AG04450 (cell line): Measurements from ENCODE around the gene EVX1. TPM values are rescaled to one million over a fixed set of nuclear protein-coding genes. Genes with fewer than 3 reads are reported as not detected.

Experiments
- CTCF ChIA-PET: fragments of 300-600, 350-600 bp; formaldehyde crosslinking; extraction: SDS; loops from one replicate; lab custom pipeline; 2022; ENCODE audit warnings: antibody characterized with exemption, inconsistent platforms; lab: Charles Lee
- POLR2A ChIA-PET: fragments of 350-600 bp; formaldehyde crosslinking; extraction: SDS; loops from one replicate; lab custom pipeline; 2021; ENCODE audit warnings: antibody characterized with exemption, inconsistent platforms; lab: Yijun Ruan, JAX
- DNase-seq: peaks from one replicate; pipeline ENCODE4 v3.0.0-alpha.2; 2011; ENCODE audit warnings: low read depth, low spot score
- H3K27ac ChIP-seq: one replicate; pipeline ENCODE4 v1.5.1; 2012; ENCODE audit warnings: low read depth, low read length, control low read depth
- H3K27me3 ChIP-seq: one replicate; pipeline ENCODE4 v1.6.0; 2012; ENCODE audit warnings: low read length; ENCODE audit not compliant: control insufficient read depth, insufficient read depth
- H3K4me3 ChIP-seq: 2 replicates; pipeline ENCODE4 v1.5.1; 2011; ENCODE audit warnings: mild to moderate bottlenecking, low read depth, low read length, control low read depth
- H3K9me3 ChIP-seq: 2 replicates; pipeline ENCODE4 v1.5.1; 2012; ENCODE audit warnings: low read length; ENCODE audit not compliant: control insufficient read depth, insufficient read depth
- CTCF ChIP-seq: IDR thresholded peaks from 2 replicates; pipeline ENCODE4 v1.5.1; 2011; ENCODE audit warnings: low read depth, low read length, control low read depth, inconsistent platforms
- polyA plus RNA-seq: library from polyadenylated mRNA; depleted of rRNA; stranded (reverse); fragments of >200 nt; gene quantifications from 2 replicates; pipeline ENCODE4 v1.2.3, GENCODE V29; 2011

EVX1 gene
- polyA plus RNA-seq, 1 experiment = not detected

GRCh38 chr7:27245798-27246691 lies 3.4 kb downstream of the EVX1 start:
- H3K4me3 ChIP-seq = no peak overlapping the region
- peaks cover 98% of the 10 kb centered on the region for H3K27me3 ChIP-seq
- no peak for TF ChIP-seq CTCF
- ChIA-PET CTCF (no interaction called here), POLR2A (no interaction called here)
- DNase-seq = no peak
- peaks cover 19% of the 10 kb centered on the region for H3K9me3 ChIP-seq
- no peak overlapping the region for H3K27ac ChIP-seq

- H3K4me3 ChIP-seq = no peak overlapping the region
- ChIA-PET POLR2A (no interaction called here), CTCF (interaction anchor here (0.6 kb wide), 1 partner anchor 301 kb away, joined by 5 read pairs; no protein-coding TSS in a partner anchor)
- H3K9me3 ChIP-seq = peaks cover 19% of the 10 kb centered on the region
- no peak overlapping the region for H3K27ac ChIP-seq
- no peak for TF ChIP-seq CTCF
- H3K27me3 ChIP-seq = peaks cover 98% of the 10 kb centered on the region
- no peak for DNase-seq
These were observed 4.4 kb downstream of the EVX1 start for GRCh38 chr7:27247000-27247399.

- POLR2A ChIA-PET = no interaction called here
- CTCF ChIA-PET = interaction anchor here (0.6 to 0.7 kb wide), 2 partner anchors 300 to 527 kb away, joined by 3 to 5 read pairs; no protein-coding TSS in a partner anchor
- no peak for DNase-seq
- Histone ChIP-seq H3K9me3 (peaks cover 24% of the 10 kb centered on the region), H3K4me3 (no peak overlapping the region), H3K27me3 (peaks cover 98% of the 10 kb centered on the region), H3K27ac (no peak overlapping the region)
- TF ChIP-seq CTCF = no peak
These were observed 5.1 kb downstream of the EVX1 start for GRCh38 chr7:27247452-27248426.

GRCh38 chr7:27248427-27248806 lies 5.8 kb downstream of the EVX1 start:
- Histone ChIP-seq H3K27ac (no peak overlapping the region), H3K27me3 (peaks cover 98% of the 10 kb centered on the region), H3K4me3 (no peak overlapping the region), H3K9me3 (peaks cover 27% of the 10 kb centered on the region)
- ChIA-PET CTCF (interaction anchor here (0.7 kb wide), 1 partner anchor 526 kb away, joined by 3 read pairs; no protein-coding TSS in a partner anchor), POLR2A (no interaction called here)
- no peak for DNase-seq
- TF ChIP-seq CTCF = no peak
